D341Med (cell line): Measurements from ENCODE around the gene ZDHHC1.

ENCODE experiments used
- DNase-seq: peaks from one replicate; pipeline ENCODE4 v3.0.0; 2012; ENCODE audit warnings: low spot score

ZDHHC1 gene

DNA sequence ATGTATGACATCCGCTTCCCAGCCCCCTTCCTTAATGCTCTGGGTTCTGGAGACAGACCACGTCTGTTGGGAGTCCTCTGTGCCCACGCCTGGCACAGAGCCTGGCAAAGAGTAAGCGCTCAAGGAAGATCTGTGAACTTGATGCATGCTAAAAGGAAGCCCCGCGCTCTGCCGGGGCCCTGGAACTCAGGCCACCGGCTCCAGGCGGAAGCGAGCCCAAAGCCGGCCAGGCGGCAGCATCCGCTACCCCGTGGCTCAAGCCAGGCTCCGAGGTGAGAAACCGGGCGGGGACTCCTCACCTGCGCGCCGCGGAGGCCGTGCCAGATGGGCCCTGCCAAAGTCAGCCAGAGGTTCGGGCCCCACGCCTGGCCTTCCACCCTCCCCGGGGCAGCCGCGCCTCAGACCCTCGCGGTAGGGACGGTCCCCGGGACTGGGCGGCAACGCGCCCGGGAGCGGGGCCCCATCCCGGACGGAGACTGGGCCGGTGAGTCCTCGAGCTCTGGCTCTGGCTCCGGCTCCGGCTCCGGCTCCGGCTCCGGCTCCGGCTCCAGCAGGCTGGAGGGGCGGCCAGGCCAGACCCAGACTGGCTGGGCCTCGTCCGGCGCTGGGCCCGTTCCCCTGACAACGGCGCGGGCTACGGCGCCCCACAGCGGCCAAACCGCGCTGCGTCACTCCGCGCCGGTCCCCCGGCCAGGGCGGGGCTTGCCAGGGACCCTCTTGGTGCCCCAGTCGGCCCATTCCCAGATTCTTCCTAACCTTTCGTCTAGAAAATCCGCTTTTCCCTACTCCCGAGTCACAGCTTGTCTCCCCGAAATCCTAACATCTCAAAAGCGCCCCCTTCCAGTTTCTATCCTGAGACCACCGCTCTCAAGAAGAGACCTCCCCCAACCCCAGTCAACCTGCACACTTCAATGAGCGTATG is at the start of gene ZDHHC1:
TSS of gene ZDHHC1 (minus strand) at position 606 of the 922 bp plus-strand sequence. CDS start 8,702 bp downstream, outside the sequence.
- DNase-seq = peak; percentile 94

GRCh38 chr16:67464565-67464964 is 48.3 kb upstream of the ZDHHC1 start:
- DNase-seq = no peak

- no peak for DNase-seq
Observed at GRCh38 chr16:67463691-67464090, 47.4 kb upstream of the ZDHHC1 start.

- DNase-seq = no peak
Observed at GRCh38 chr16:67463059-67463458, 46.8 kb upstream of the ZDHHC1 start.

DNA sequence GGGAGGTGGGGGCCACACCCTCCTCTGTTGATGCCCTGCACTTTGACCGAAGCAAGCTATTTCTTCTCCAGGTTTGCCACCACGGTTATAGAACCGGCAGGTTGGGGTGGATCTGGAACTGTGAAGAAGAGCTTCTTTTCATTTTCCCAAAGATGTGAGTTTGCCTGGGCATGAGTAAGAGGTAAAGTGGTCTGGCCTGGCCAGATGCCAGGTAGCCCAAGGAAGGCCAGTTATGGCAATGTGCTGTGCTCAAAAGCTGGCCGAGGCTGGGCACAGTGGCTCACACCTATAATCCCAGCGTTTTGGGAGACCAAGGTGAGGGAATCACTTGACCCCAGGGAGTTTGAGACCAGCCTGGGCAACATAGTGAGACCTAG is 46.0 kb upstream of the ZDHHC1 start:
- no peak for DNase-seq

DNA sequence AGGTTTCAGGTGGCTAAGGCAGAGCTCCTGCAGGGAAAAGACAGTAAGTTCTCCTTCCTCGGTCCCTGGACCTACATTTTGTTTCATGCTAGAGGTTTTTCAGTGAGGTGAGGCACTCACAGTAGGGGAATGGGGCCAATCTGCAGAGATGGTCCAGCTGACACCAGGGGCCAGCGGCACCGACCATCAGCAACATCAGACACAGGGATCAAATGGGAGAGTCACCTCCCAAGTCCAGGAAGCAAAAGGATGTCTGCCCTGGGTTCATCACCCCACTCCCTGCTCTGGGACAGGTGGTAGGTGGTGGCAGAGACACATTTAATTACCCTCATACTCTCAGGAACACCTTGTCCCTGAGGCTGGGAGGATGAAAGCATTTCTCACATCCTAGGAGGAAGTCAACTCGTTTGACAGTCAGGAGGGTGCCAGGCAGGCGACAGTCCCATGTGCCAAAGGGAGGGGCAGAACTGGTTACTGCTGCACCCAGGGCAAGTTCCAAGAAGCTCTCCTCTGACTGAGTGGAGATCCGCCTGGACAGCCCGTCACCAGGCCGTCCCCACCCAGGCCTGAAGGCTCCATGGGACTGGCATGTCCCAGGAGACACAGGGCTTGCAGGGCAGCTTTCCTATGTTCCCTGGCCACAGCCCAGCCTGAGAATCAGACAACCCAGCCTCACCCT is 45.5 kb upstream of the ZDHHC1 start:
- DNase-seq = no peak

DNA sequence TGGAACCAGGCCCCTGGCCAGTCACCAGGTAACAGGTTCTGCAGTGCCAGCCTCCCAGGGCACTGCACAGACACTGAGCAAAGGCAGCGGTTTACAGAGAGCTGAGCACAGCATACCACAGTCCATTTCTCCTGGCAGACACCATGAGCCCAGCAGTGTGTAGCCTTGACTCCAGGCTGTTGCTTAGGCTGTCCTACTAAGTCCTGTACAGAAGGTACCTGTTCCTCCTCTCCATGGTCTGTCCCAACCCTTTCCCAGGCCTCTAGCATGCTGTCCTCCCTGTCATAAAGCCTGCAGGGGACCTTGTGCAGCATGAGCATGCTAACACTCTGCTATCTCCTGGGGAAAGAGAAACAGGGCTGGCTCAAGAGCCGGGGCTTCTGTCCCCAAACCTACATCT is 44.7 kb upstream of the ZDHHC1 start:
- no peak for DNase-seq

GRCh38 chr16:67460168-67460567 is 43.9 kb upstream of the ZDHHC1 start:
- DNase-seq = no peak

DNA sequence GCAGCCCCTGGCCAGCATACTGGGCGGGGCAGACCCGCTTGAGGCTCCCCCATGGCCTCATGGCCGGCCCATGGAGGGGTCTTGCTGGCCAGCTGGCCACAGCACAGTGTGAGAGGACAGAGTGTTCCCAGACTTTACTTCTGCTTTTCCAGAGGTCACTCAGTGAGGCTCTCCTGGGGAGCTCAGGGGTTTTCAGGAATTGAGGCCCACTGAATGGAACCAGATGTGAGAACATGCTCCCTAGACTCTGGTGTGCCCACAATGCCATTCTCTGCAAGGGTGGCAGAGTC is 43.5 kb upstream of the ZDHHC1 start:
- no peak for DNase-seq

- no peak for DNase-seq
Observed at GRCh38 chr16:67459066-67459860, 43.0 kb upstream of the ZDHHC1 start.

DNA sequence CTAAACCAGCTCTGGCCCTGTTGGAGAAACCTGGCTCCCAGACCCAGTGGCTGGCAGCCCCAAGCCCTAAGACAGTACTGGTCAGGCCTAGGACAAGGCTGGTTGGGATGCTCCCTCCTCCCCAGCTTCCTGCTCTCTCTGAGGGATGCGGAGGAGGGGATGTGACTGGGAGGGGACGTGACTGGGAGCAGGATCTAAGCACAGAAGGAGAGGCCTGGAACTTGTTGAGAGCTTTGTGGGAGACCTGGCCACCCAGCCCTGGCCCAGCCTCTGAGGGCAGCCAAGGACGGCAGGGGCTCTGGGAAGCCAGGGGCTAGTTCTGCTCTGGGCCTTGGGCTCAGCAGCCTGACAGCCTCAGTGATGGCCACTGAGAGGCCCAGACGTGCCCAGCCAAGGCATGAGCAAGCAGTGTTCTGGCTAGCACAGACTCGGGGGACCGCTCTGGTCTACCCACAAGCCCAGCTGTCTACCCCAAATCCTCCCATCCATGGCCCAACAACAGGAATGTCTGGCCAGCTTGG is 41.9 kb upstream of the ZDHHC1 start:
- DNase-seq = no peak

DNA sequence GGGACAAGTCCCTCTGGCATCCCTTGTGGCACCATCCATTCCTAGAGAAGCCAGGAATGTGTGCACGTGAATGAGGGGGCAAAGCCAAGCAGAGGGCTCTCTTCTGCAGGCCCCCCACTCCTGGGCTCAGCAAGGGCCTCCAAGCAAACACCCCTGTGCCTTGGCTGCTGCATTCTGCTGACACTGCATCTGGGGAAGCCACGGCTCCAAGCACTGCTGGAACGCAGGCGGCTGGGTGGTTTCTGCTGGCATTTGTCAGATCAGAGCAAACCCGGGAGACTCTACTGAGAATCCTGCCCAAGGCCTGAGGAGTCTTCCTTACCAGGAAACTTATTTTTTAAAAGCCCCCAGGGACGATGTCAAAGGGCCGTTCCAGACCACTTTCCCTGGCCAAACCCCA is 41.3 kb upstream of the ZDHHC1 start:
- no peak for DNase-seq

GRCh38 chr16:67456391-67457081 is 40.3 kb upstream of the ZDHHC1 start:
- DNase-seq = no peak

DNA sequence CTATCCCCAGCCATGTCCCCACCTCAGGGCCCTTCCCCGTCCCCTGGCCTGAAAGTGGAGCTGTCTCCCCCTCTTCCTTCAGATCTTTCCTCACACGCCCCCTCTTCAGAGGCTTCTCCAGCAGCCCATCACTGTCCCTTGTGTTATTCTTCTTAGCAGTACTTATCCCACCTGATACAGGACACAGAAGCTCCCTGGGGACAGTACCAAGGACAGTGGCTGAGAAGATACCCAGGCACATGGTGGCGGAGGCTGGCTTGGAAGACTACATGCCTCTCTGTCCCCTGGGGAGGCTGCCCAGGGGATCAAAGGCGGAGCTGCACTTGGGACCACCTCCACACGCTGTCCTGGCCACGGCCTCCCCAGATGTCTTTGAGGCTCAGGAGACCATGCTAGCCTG is 38.6 kb upstream of the ZDHHC1 start:
- no peak for DNase-seq

- DNase-seq = no peak
Observed at GRCh38 chr16:67454104-67454503, 37.8 kb upstream of the ZDHHC1 start.

GRCh38 chr16:67451704-67452435 is 35.6 kb upstream of the ZDHHC1 start:
- no peak for DNase-seq

DNA sequence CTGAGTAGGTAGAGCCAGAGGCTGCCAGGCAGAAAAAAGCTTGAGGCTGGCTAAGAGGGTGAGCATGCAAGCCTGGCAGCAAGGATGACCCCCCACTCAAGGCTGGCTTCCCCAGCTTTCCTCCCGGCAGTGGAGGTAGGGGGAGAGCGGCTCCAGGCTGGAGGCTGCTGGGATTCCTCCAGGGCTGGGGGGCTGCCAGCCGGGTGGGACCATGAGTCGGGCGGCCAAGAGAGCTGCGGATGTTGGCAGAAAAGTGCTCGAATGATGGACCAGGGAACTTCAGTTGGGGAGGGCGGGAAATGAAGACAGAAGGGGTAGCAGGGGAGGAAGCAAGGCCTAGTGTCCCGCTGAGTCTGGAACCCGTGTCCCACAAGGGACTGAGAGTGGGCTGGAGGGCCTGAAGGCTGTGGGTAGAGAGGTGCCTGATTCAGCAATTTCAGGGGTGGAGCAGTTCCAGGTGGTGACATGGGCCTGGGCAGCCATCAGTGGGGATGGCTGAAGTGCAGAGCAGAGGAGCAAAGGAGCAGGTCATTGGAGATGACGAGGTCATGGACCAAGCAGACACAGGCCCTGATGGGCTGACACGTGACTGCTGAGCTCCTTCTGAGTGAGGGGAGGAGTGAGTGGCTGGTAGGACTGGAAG is 34.9 kb upstream of the ZDHHC1 start:
- no peak for DNase-seq

GRCh38 chr16:67449739-67450138 is 33.5 kb upstream of the ZDHHC1 start:
- no peak for DNase-seq

- no peak for DNase-seq
Observed at GRCh38 chr16:67449336-67449735, 33.1 kb upstream of the ZDHHC1 start.

- no peak for DNase-seq
Observed at GRCh38 chr16:67448580-67448979, 32.3 kb upstream of the ZDHHC1 start.
